GM18868 (cell line): ENCODE measurements around the gene C11orf24.

Source experiments
- ATAC-seq: cut with Tn5 transposase; IDR thresholded peaks from one replicate; pipeline ENCODE4 v1.9.1; 2021; ENCODE audit warnings: mild to moderate bottlenecking, moderate library complexity; ENCODE audit not compliant: unreplicated experiment

C11orf24 gene

DNA sequence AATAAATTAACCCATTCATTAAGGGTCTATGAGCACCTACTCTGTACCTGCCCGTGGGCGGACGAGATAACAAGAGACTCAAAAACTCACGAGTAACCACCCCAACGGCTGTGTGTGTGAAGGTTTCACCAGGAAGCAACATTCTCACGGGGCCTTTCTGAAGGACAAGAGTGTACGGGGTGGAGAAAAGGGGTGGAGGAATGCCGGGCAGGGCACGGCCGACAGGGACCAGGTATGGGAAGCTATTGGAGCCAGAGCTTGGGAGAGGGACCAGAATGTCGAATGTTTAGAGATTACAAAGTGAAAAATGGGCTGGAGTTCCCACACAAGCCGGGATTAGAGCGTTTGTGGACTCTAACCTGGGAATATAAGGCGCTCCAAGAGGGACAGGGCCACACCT is 60.2 kb downstream of the C11orf24 start:
- no peak for ATAC-seq
